Eye (tissue), 1 donor: ENCODE measurements around the gene MICAL2.

ENCODE experiments used
- DNase-seq: peaks from one replicate; pipeline ENCODE4 v3.0.0-alpha.2; 2015

MICAL2 gene

DNA sequence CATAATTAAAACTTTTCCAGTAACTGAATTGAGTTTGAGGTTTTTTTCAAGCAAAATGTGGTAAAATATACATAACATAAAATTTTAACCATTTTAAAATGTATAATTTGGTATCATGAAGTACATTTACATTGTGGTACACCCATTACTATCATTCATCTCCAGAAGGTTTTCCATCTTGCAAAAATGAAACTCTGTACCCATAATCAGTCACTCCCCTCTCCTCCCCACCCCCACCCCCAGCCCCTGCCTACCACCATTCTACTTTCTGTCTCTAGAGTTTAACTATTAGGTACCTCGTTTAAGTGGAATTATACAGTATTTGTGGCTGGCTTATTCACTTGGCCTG, 63.7 kb downstream of the MICAL2 start:
- DNase-seq, result no peak

DNA sequence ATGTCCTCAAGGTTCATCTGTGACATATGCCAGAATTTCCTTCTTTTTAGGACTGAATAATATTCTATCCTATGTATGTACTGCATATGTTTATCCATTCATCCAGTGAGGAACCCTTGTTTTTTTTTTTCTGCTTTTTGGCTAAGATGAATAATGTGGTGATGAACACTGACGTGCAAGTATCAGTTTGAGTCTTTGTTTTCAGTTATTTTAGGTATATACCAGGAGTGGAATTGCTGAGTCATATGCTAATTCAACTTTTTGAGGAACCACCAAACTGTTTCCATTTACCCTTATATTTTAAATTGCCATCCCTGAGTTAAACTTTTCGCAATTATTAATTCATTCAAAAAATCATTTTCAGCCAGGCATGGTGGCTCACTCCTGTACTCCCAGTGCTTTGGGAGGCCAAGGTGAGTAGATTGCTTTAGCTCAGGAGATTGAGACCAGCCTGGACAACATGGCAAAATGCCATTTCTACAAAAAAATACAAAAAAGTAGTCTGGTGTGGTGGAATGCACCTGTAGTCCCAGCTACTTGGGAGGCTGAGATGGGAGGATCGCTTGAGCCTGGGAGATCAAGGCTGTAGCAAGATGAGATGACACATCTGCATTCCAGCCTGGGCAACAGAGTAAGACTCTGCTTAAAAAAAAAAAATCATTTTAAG, 64.2 kb downstream of the MICAL2 start:
- no peak for DNase-seq

DNA sequence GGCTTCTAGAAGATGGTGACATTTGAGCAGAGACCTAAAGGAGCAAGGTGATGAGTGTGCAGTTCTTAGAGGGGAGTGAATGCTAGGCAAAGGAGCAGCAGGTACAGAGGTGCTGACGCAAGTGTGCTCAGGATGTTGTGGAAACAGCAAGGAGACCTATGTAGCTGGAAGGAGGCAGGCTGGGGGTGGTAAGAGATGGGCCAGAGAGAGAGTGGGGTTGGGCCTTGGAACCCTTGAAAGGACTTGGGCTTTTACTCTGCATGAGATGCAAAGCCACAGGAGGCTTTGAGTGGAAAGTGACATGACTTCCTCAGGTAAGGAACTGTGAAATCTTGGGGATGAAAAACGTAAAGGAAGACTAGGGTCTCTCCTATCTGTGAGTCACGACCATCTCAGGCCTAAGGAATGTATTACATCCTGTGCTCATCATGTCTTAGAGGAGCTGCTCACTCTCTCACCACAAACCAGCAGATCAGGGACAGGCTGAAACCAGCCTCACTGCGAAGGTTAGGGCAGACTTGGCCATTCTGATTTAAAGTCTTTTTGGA, 65.4 kb downstream of the MICAL2 start:
- no peak for DNase-seq

DNA sequence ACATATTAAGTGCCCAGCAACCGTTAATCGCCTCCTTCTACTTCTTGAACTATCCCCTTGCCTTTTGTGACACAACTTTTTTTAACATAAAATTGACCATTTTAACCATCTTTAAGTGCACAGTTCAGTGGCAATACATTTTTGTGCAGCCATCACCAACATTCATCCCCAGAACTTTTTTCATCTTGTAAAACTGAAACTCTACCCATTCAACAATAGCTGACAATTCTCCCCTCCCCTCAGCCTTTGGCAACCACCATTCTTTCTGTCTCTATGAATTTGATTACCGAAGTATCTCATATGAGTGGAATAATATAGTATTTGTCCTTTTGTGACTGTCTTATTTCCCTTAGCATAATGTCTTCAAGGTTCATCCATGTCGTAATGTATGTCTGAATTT, 66.0 kb downstream of the MICAL2 start:
- no peak for DNase-seq

DNA sequence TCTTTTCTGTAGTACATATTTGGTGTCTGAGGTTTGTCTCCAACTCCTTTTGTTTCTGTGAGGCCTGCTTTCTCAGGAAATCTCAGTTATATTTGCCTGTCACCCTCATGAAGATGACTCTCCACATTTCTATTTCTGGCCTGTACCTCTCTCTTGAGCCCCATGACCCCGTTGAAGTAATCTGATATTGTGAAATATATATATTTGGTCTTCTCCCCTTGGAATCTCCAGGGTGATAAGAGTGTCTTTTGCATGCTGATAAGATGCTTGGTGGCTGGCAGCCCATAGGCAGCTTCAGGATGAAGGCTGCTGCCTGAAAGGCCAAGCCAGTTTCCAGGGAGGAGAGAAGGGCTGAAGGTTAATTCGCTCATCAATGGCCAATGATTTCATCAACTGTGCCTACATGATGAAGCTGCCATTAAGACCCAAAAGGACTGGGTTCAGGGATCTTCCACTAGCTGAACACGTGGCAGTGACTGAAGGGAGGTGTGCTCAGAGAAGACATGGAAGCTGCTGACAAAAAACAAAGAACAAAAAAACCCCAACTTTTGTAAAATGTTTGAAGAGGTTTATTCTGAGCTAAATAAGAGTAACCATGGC, 67.4 kb downstream of the MICAL2 start:
- no peak for DNase-seq

DNA sequence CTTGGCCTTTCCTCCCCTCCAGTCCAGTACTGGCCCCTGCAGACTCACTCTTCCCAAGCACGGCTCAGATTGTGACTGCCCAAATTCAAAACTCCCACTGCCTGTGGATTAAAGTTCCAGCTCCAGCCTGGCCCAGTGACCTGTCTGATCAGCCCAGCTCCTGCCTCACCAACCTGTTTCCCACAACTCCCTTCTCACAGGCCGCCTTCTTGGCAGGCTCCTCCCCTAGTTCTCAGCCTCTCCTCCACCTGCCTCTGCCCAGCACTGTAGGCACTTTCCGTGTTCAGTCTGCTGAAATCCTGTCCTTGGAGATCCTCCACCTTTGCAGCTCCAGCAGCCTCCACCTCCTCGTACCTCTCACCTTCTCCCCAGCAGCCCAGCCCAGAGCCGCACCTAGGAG, 68.6 kb downstream of the MICAL2 start:
- DNase-seq, result no peak

DNA sequence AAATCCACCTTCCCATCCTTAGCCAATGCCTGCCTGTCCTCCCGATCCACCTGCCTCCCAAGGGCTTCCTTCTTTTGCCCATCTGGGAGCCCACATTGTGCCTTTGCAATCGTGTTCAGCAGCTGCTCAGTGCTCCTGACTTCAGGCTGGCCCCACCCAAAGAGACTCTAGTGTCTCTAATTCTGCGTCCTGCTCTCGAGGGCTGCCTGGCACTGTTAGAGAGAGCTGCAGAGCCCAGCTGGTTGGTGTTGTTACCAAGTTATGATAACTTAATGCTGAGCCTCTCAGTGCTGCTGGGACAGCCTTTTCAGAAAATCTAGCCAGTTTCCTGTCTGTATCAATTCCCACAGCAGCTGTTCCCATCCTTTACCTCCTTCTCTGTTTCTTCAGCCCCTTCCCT, 69.1 kb downstream of the MICAL2 start:
- DNase-seq, result peak; percentile 30

DNA sequence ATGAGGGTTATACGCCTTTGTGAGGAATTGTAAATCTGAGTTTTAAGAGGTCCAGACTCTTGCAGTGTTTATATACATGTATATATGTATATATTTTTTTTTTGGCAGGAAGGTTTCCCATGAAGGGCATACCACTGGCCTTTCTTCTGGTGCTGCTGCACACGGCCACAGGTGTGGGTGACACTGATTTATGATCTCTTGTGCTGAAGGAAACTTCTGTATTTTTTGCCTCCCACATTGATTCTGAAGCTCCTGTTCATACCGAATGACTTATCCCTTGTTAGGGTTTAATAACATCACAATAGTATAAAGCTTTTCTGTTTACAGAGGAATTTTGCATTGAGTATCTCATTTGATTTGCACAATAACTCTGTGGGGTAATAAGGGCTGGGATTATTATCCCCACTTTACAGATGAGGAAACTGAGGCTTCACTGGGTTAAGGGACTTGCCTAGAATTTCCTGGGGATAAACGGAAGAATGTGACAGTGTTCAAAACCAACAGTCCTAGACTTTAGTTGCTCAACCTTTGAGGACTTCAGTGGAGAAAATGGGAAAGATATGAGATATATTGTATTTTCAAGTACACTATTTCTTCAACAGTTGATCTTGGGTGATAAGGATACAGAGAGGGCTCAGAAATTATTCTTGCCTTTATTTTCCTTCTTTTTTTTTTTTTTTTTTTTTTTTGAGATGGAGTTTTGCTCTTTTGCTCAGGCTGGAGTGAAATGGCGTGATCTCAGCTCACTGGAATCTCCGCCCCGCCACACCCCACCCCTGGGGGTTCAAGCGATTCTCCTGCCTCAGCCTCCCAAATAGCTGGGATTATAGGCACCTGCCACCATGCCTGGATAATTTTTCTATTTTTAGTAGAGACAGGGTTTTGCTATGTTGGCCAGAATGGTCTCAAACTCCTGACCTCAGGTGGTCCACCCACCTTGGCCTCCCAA, 70.1 kb downstream of the MICAL2 start:
- DNase-seq, result no peak

DNA sequence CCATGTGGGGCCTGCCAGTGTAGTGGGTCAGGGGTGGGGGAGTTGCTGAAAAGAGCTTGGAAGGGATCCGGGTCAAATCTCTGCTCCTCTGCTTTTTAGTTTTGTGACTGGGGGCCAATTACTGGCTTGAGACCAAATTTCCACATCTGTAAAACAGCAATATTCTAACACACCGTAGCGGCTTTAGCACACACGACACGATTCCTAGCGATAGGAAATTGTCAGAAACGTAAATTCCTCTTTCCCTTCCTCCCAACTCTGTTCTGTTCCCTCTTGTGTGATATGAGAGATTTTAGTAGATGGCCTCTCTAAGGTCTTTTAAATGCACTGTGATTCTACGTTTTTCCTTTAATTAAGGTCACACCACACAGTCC, 71.9 kb downstream of the MICAL2 start:
- DNase-seq, result no peak

DNA sequence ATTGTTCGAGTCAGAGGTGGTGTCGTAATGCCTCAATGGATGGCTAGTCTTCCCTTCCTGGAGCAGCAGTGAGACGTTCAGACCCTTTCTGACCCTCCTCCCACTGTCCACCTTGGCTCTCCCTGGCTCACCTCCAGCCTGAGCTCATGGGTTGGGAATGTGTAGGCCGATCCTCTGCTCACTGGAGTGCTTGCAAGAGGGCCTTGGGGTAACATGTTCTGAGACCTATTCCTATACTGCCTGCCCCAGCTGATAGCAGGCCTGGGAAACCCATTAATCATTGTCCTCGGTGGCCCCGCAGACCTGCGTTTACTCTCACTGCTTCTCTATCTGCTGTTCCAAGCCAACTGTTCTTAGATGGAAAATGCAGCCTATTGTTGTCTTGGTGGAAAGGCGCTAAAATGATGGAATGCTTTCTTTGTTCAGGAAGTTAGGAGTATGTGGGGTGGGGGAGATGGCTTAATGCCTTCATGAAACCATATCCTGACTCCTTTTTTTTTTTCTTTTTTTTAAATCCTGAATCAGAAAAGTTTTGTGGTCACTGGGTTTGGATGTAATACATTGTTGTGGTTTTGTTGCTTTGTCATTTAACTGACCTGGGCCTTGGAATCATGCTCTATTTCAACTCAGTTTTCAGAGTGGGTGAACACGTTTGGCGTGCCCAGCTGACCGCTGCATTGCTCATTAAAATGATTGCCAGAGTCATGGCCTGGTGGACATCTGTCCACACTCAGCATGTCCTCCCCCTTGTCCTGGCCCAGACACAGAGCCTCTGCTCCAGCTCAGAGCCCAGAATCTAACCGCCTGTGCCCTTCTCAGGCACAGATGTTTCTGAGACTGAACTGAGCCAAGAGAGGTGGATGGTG, 72.5 kb downstream of the MICAL2 start:
- DNase-seq, result peak; percentile 44

DNA sequence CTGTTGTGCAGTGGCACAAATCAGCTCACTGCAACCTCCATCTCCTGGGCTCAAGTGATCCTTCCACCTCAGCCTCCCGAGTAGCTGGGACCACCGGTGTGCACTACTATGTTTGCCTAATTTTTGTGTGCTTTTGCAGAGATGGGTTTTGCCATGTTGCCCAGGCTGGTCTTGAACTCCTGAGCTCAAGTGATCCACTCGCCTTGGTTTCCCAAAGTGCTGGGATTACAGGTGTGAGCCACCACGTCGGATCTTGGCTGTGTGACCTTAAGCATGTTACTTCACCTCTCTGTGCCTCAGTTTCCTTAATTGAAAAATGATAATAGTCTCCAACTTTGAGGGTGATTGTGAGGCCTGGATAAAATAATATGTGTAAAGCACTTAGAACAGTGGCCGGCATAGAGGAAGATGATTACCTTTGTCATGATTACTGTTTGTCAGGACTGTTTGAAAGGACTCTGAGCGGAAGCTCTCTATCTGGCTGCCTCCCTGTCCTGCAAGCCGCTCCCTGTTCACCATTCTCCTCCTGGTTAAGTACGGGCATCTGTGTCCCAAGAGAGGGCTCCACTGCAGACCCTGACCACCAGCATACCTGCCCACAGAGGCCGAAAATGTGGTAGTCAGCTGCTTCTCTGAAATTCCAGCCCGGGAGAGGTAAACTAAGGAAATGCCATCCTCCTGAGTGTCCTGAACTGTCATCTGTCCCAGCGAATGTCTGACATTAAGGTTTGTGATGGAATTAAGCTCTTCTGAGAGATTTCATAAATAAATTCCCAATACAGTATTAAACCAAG, 73.6 kb downstream of the MICAL2 start:
- no peak for DNase-seq

DNA sequence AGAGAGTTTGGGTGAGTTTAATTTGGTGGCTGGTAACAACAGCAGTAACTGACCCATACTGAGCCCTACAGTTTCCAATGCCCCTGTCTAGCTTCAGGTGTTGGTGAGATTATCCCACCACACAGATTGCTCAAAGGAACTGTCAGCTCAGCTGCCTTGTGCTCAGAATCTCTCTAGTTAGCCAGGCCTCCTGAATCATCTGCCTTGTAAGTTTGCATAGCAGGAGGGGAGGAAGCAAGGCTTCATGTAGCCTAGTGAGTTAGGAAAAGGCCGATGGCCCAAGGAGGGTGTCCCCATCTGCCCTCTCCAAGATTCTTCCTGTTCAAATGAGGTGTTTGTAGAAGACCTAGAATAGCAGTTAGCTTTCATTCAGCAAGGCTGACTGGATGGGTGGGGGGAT, 74.3 kb downstream of the MICAL2 start:
- DNase-seq, result no peak

DNA sequence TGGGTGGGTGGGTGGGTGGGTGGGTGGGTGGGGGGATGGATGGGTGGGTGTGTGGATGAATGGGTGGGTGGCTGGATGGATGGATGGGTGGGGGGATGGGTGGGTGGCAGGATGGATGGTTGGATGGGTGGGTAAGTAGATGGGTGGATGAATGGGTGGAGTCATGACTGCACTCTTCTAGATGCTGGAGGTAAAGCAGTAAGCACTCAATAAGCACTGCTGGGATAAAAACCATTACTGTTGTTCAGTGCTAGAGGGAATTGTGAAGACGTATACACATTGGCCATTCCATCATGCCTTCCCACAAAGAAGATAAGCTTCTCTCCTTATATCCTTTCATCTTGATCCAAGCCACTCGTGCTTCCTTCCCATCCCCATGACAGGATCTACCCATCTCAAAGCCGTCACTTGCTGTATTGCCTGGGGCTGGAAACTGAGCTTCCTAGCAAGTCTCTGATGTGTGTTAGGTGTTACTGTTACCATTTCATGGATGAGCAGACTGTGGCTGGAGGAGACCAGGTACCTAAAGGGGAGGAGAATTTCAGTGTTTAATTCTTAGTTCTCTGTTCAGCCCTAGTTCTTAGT, 74.8 kb downstream of the MICAL2 start:
- no peak for DNase-seq

DNA sequence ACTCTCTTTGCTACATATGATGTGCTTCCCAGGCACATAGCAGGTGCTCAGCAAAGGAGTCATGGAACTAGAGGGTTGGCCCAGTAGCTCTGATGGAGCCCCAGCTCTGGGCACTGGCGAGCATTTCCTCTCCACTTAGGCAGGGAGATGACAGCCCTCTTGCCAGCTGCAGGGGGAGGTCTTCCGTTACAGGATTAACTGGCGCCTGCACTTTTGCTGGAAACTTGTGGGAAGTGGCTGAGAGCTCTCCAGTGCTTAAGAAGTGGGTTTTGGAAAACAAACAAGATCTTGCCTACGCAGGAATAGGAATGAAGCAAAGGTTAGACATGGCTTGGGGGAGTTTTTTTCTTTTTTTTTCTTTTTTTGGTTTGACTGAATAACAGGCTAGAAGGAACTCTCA, 75.5 kb downstream of the MICAL2 start:
- DNase-seq, result peak; percentile 60

DNA sequence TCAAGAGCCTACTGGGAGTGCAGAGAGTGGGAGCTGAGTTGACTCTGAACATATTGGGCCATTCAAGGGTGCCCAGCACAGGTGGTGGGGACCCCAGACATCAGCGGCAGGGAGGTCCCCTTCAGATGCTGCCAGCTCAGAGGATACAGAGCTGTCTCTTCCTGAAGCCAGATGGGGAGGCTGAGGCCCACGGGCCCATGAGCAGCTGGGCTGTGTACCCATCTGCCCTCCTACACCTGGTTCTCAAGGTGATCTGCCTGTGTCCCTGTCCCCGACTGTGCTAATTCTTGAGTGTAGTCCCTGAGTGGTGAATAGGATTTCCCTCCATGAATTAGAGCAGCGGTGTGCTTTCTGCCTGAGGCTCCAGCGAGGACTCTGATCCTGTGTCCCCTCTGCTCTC, 76.3 kb downstream of the MICAL2 start:
- no peak for DNase-seq

DNA sequence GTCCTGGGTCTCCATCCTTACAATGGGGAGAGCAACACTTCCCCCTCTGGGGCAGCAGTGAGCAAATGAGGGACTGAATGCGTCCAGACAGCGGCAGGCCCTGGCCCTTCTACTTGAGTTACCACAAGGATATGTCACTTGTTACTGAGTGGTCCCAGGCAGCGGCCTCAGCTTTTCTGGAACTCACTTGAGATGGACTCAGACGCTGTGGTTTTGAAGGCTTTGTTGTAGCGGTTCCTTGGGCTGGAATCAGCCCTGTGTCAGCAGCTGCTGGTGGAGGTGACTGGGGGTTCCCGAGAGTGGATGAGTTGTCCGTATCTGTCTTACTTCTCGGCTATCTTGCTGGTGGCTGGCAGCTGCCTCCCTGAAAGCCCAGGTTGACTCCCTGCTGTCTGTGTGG, 77.0 kb downstream of the MICAL2 start:
- peak; percentile 54 for DNase-seq

DNA sequence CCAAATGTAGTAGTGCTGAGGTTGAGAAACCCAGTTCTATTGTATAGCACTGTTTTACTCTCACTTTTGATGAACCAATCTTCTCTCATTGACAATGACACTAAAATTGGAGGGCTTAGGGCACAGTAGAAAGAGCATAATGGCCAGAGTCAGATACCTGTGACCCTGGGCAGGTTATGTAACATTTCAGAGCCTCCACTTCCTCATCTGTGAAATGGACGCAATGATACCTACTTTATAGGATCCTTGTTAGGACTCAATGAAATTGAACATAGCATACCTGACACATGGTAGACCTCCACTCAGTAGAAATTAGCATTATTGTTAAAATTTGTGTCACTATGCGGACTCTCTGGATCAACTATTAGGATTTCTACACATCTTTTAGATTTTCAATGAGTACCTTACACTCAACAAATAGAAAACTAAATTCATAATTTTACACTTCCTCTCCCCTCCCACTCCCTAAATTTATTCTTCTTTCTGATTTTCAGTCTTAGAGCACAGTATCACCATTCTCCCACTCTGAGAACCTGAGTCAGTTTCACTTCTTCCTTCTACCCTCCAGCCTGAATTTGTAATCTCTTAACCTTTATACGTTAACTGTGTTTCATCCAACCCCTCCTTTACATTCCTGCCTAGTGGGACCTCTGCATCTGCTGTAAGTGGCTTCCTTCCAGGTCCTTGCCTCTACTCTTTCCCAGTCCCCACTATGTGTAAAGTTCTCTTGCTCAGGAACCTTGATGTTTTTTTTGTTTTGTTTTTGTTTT, 78.3 kb downstream of the MICAL2 start:
- no peak for DNase-seq

DNA sequence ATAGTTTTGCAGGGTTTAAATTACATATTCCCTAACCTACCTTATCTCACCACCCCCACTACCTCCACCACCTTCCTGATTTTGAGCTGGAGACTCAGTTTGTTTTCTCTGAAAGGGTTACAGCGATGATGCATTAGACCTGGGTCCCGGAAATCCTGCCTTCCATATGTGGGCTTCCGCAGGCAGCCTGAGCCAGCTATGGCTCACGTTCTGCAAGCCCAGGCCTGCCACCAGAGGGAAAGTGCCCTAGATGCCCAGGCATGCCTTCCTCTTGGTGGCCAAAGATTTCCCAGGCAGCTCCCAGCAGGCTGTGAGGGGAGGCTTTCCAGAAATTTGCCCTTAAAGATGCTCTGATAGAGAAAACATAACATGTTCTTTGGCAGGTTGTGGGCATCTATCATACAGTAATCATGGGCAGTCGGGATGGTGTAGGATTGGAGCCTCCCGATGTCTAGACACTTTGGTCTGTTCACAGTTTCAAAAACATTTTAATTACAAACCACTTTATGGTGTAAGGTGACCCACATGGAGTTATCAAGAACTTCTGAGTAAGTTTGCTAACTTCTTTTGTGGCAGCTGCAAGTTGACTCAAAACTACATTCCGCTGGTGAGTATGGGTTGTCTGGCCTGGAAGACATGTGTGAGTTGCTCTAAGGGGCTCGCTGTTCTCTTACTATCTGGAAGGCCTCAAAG, 79.3 kb downstream of the MICAL2 start:
- DNase-seq, result no peak

DNA sequence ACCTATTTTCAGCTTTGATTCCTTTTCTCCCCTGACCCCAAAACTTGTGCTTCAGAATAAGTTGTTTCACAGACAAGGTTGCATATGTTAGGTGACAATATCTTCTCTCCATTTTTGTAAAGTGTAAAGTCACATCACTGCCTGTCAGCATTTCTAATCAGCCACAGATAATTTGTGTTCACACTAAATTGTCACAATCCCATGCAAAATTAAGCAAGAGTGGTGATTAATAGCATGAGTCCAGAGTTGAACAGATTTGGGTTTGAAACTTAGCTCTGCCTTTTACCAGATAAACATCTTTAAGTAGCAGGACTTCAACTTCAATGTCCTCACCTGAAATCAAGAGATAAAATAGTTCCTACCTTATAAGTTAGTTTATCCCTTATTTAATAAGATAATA, 80.1 kb downstream of the MICAL2 start:
- DNase-seq, result no peak
